Trophoblast cell (in vitro differentiated cells and primary cell): Measurements from ENCODE around the gene ANKRD17.

ENCODE experiments used
- DNase-seq, 2 donors: peaks; one replicate each; pipeline ENCODE4 v3.0.0-alpha.2; 2016
- H2AFZ ChIP-seq: 2 replicates; pipeline ENCODE4 v1.6.1; 2013; ENCODE audit warnings: low read length, moderate library complexity, mild to moderate bottlenecking; ENCODE audit not compliant: insufficient read depth, poor library complexity
- H2AK5ac ChIP-seq: 2 replicates; pipeline ENCODE4 v1.6.1; 2013; ENCODE audit warnings: mild to moderate bottlenecking, low read length
- H2BK120ac ChIP-seq: 2 replicates; pipeline ENCODE4 v1.6.1; 2013; ENCODE audit warnings: low read length, mild to moderate bottlenecking, moderate library complexity; ENCODE audit not compliant: insufficient read depth, poor library complexity
- H2BK12ac ChIP-seq: 2 replicates; pipeline ENCODE4 v1.6.1; 2013; ENCODE audit warnings: mild to moderate bottlenecking, low read length, moderate library complexity
- H2BK5ac ChIP-seq: 2 replicates; pipeline ENCODE4 v1.6.1; 2013; ENCODE audit warnings: low read length, low read depth, moderate library complexity, mild to moderate bottlenecking; ENCODE audit not compliant: poor library complexity
- H3K14ac ChIP-seq: 2 replicates; pipeline ENCODE4 v1.6.1; 2013; ENCODE audit warnings: mild to moderate bottlenecking, low read length
- H3K18ac ChIP-seq: 2 replicates; pipeline ENCODE4 v1.6.1; 2013; ENCODE audit warnings: mild to moderate bottlenecking, low read length
- H3K23ac ChIP-seq: 2 replicates; pipeline ENCODE4 v1.6.1; 2013; ENCODE audit warnings: low read length
- H3K27ac ChIP-seq: 2 replicates; pipeline ENCODE4 v1.5.1; 2013; ENCODE audit warnings: low read depth, mild to moderate bottlenecking, inconsistent platforms, low read length, moderate library complexity
- H3K27me3 ChIP-seq: 2 replicates; pipeline ENCODE4 v1.6.1; 2013; ENCODE audit warnings: inconsistent platforms, mild to moderate bottlenecking, low read length, moderate library complexity; ENCODE audit not compliant: insufficient read depth
- H3K36me3 ChIP-seq, 2 experiments: 1 replicate in 1 of 2; 2 replicates in 1 of 2; pipeline ENCODE4 v1.6.1; 2013; ENCODE audit warnings: low read length in 2 of 2, mild to moderate bottlenecking in 2 of 2, moderate library complexity in 1 of 2; ENCODE audit not compliant: insufficient read depth in 2 of 2, control insufficient read depth in 1 of 2
- H3K4ac ChIP-seq: 2 replicates; pipeline ENCODE4 v1.6.1; 2013; ENCODE audit warnings: low read depth, mild to moderate bottlenecking, low read length, moderate library complexity
- H3K4me1 ChIP-seq, 2 experiments: 1 replicate in 1 of 2; 2 replicates in 1 of 2; pipeline ENCODE4 v1.6.1; 2013; ENCODE audit warnings: low read length in 2 of 2, mild to moderate bottlenecking in 2 of 2, moderate library complexity in 1 of 2; ENCODE audit not compliant: insufficient read depth in 2 of 2, control insufficient read depth in 1 of 2
- H3K4me2 ChIP-seq: 2 replicates; pipeline ENCODE4 v1.6.1; 2013; ENCODE audit warnings: inconsistent platforms, mild to moderate bottlenecking, low read length, moderate library complexity
- H3K4me3 ChIP-seq: 2 replicates; pipeline ENCODE4 v1.5.1; 2013; ENCODE audit warnings: mild to moderate bottlenecking, low read depth, low read length, inconsistent platforms
- H3K79me1 ChIP-seq: one replicate; pipeline ENCODE4 v1.6.1; 2013; ENCODE audit warnings: low read length
- H3K79me2 ChIP-seq: 2 replicates; pipeline ENCODE4 v1.6.1; 2013; ENCODE audit warnings: low read length, mild to moderate bottlenecking; ENCODE audit not compliant: control insufficient read depth, insufficient read depth, poor library complexity
- H3K9ac ChIP-seq: 2 replicates; pipeline ENCODE4 v1.6.1; 2013; ENCODE audit warnings: mild to moderate bottlenecking, low read length
- H3K9me3 ChIP-seq: 2 replicates; pipeline ENCODE4 v1.6.1; 2013; ENCODE audit warnings: low read depth, mild to moderate bottlenecking, control low read depth, inconsistent platforms, low read length; ENCODE audit not compliant: insufficient read depth
- H4K12ac ChIP-seq: 2 replicates; pipeline ENCODE4 v1.6.1; 2013; ENCODE audit warnings: low read depth, mild to moderate bottlenecking, low read length, moderate library complexity
- H4K8ac ChIP-seq: 2 replicates; pipeline ENCODE4 v1.6.1; 2013; ENCODE audit warnings: low read depth, mild to moderate bottlenecking, low read length, moderate library complexity
- H4K91ac ChIP-seq: one replicate; pipeline ENCODE4 v1.6.1; 2013; ENCODE audit warnings: low read depth, mild to moderate bottlenecking, low read length, moderate library complexity
- WGBS: extraction: QIAGEN DNeasy Blood & Tissue Kit; methylation state at CpG from one replicate; pipeline ENCODE4 v1.1.7; 2013; ENCODE audit warnings: missing lambda C conversion rate; ENCODE audit not compliant: insufficient read length, insufficient coverage; ENCODE audit errors: extremely low coverage; 5-methylcytosine and 5-hydroxymethylcytosine counted together

ANKRD17 gene

DNA sequence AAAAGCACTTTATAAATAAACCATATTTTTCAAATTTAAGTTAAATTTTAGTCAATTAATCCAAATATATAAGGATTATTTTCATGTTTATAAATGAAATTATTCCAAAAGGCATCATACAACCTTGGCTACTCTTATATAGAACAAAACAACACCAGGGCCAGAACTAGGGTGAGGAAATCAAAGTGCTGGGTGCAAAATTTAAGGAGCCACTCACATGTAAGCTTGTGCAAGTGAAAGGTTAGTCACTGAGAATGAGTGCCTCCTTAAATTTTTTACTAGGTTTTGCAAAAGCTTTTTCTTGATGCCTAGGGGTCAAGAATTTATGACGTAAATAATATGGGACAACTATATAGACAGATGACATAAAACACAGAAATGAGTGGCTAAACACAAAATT lies 105.7 kb downstream of the ANKRD17 start:
- H4K8ac ChIP-seq, result no peak overlapping the region
- no peak overlapping the region for H3K4ac ChIP-seq
- H2BK12ac ChIP-seq, result no peak overlapping the region
- DNase-seq, result no peak
- H3K27ac ChIP-seq, result no peak overlapping the region
- peaks cover 3 to 14% of the 10 kb centered on the region in 2 experiments for H3K36me3 ChIP-seq
- no peak overlapping the region for H2AFZ ChIP-seq
- H3K23ac ChIP-seq, result no peak overlapping the region
- H3K4me3 ChIP-seq, result no peak overlapping the region
- H3K4me2 ChIP-seq, result no peak overlapping the region
- no peak overlapping the region for H4K12ac ChIP-seq
- H3K9me3 ChIP-seq, result no peaks in the 10 kb centered on the region
- no peaks in the 10 kb centered on the region for H3K79me1 ChIP-seq
- H3K18ac ChIP-seq, result no peak overlapping the region
- no peak overlapping the region for H3K9ac ChIP-seq
- no peak overlapping the region for H2BK120ac ChIP-seq
- no peak overlapping the region for H2AK5ac ChIP-seq
- no peaks in the 10 kb centered on the region for H3K4me1 ChIP-seq
- no peaks in the 10 kb centered on the region for H3K79me2 ChIP-seq
- no peaks in the 10 kb centered on the region for H3K27me3 ChIP-seq
- H2BK5ac ChIP-seq, result no peak overlapping the region
- WGBS, result no CpG with 5 or more reads among the region's 1 CpG
- H3K14ac ChIP-seq, result no peak overlapping the region
- H4K91ac ChIP-seq, result no peak overlapping the region

GRCh38 chr4:73142995-73143547 lies 115.5 kb downstream of the ANKRD17 start:
- no CpG with 5 or more reads among the region's 4 CpGs for WGBS

GRCh38 chr4:73139991-73140390 lies 118.6 kb downstream of the ANKRD17 start:
- Histone ChIP-seq H4K8ac (no peak overlapping the region), H3K14ac (no peak overlapping the region), H3K79me1 (no peaks in the 10 kb centered on the region), H3K27ac (no peak overlapping the region), H3K4me3 (no peak overlapping the region), H3K23ac (no peak overlapping the region), H2AFZ (no peak overlapping the region), H3K79me2 (no peaks in the 10 kb centered on the region), H3K4me2 (no peak overlapping the region), H4K12ac (no peak overlapping the region), H3K4me1 (no peaks in the 10 kb centered on the region), H2BK120ac (no peak overlapping the region), H2AK5ac (no peak overlapping the region), H3K9me3 (no peaks in the 10 kb centered on the region), H3K18ac (no peak overlapping the region), H3K27me3 (no peaks in the 10 kb centered on the region), H3K9ac (no peak overlapping the region), H2BK5ac (no peak overlapping the region), H3K4ac (no peak overlapping the region), H4K91ac (no peak overlapping the region), H3K36me3 (peaks cover 7 to 22% of the 10 kb centered on the region in 2 experiments), H2BK12ac (no peak overlapping the region)
- DNase-seq, result no peak
- WGBS, result no CpG with 5 or more reads among the region's 2 CpGs

More at GRCh38 chr4:73142995-73143547, 115.5 kb downstream of the ANKRD17 start:
- Histone ChIP-seq H3K4me1 (no peaks in the 10 kb centered on the region), H3K9me3 (no peaks in the 10 kb centered on the region), H4K12ac (no peak overlapping the region), H2AK5ac (no peak overlapping the region), H2BK120ac (no peak overlapping the region), H4K91ac (no peak overlapping the region), H2BK12ac (no peak overlapping the region), H3K36me3 (peaks cover 7 to 21% of the 10 kb centered on the region in 2 experiments), H3K18ac (no peak overlapping the region), H3K9ac (no peak overlapping the region), H4K8ac (no peak overlapping the region), H3K14ac (no peak overlapping the region), H3K27me3 (no peaks in the 10 kb centered on the region), H2AFZ (no peak overlapping the region), H3K4me2 (no peak overlapping the region), H3K27ac (no peak overlapping the region), H2BK5ac (no peak overlapping the region), H3K23ac (no peak overlapping the region), H3K4me3 (no peak overlapping the region), H3K79me2 (no peaks in the 10 kb centered on the region), H3K4ac (no peak overlapping the region), H3K79me1 (no peaks in the 10 kb centered on the region)
- no peak for DNase-seq

DNA sequence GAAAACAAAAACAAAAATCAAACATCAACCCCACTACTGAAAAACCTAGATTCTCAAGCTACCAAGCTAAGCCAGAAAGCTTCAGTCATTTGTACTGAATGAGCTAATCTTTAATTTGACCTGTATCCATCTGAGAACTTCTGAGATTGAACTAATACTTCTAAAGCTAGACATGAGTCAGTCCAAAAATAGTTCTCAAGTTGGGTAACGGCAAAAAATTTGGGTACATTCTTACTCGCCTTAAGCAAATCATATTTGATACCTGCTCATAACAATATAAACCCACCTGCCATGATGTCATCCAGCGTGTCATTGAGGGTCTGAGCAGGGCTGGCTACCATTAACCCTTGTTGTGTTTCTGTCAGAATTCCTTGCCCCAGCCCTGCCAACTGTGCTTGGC lies 119.4 kb downstream of the ANKRD17 start:
- H2BK5ac ChIP-seq, result no peak overlapping the region
- no peak overlapping the region for H4K8ac ChIP-seq
- H3K9me3 ChIP-seq, result no peaks in the 10 kb centered on the region
- H2AK5ac ChIP-seq, result no peak overlapping the region
- H4K91ac ChIP-seq, result no peak overlapping the region
- no peak overlapping the region for H3K9ac ChIP-seq
- H3K36me3 ChIP-seq, result peaks cover 7 to 23% of the 10 kb centered on the region in 2 experiments
- WGBS, result no CpG with 5 or more reads among the region's 3 CpGs
- no peaks in the 10 kb centered on the region for H3K79me2 ChIP-seq
- H3K79me1 ChIP-seq, result no peaks in the 10 kb centered on the region
- H2BK120ac ChIP-seq, result no peak overlapping the region
- H3K27me3 ChIP-seq, result no peaks in the 10 kb centered on the region
- no peaks in the 10 kb centered on the region for H3K4me1 ChIP-seq
- no peak overlapping the region for H3K18ac ChIP-seq
- no peak overlapping the region for H3K27ac ChIP-seq
- no peak overlapping the region for H3K14ac ChIP-seq
- no peak overlapping the region for H3K4me3 ChIP-seq
- H3K23ac ChIP-seq, result no peak overlapping the region
- H2AFZ ChIP-seq, result no peak overlapping the region
- H3K4me2 ChIP-seq, result no peak overlapping the region
- DNase-seq, result peak in 1 of 2 donors; percentile 34
- no peak overlapping the region for H2BK12ac ChIP-seq
- H3K4ac ChIP-seq, result no peak overlapping the region
- no peak overlapping the region for H4K12ac ChIP-seq
